Nephron (organoid): ENCODE results near the gene PDE4C.
A peak's percentile ranks its signal among the peaks of the same experiment; 100 is the strongest.

Experiments used
- H3K27ac Mint-ChIP-seq, 3 experiments: 2 replicates each; pipeline ENCODE4 v1.8.0; 2020; ENCODE audit warnings: mixed read lengths in 3 of 3, mild to moderate bottlenecking in 2 of 3, moderate library complexity in 1 of 3
- H3K27me3 Mint-ChIP-seq: 2 replicates; pipeline ENCODE4 v1.8.0; 2021; ENCODE audit warnings: low read depth, mild to moderate bottlenecking, moderate library complexity, mixed read lengths
- H3K36me3 Mint-ChIP-seq: 2 replicates; pipeline ENCODE4 v1.8.0; 2020; ENCODE audit warnings: low read depth, mixed read lengths
- H3K4me1 Mint-ChIP-seq: 2 replicates; pipeline ENCODE4 v1.8.0; 2020; ENCODE audit warnings: mixed read lengths
- H3K4me3 Mint-ChIP-seq, 3 experiments: 2 replicates each; pipeline ENCODE4 v1.8.0; 2020; ENCODE audit warnings: mild to moderate bottlenecking in 3 of 3, mixed read lengths in 3 of 3, moderate library complexity in 2 of 3
- H3K9me3 Mint-ChIP-seq: 2 replicates; pipeline ENCODE4 v1.8.0; 2020; ENCODE audit warnings: mixed read lengths
- TF ChIP-seq, protein P1 (sequence below), 3 experiments: fragments of 200-600 bp; sonication (generic); IDR thresholded peaks; one replicate each; pipeline ENCODE4 v1.5.0; 2021; ENCODE audit warnings: antibody characterized with exemption in 3 of 3; ENCODE audit not compliant: unreplicated experiment in 3 of 3

Gene PDE4C

DNA sequence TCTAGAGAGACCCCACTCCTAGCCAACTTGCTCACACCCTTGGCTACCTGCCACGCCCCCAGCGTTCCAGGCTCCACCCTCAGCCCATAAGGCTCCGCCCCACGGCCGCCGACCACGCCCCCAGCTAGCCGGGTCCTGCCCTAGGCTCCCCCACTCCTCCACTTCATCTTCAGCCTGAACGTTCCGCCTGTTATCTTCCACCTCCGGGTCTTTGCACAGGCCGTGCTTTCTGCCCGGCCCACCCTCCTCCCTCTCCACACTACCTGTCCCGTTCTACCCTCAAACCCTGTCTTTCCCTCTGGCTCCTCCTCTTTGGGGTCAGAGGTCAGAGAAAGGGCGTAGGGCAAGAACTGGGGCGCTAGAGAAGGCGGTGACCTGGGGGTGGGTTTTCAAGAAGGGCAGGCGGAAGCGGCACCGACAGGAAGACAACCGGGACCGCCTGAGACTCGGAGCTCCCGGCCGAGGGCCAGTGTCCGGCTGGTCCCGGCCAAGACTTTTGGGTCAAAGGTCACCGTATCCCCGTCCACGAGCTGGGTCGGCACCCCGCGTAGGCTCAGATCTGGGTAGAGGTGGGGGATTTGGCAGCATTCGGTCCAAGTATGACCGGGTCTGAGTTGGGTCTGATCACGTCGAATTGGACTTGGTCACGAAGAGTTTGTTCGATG is 2.2 kb downstream of the PDE4C start:
- Mint-ChIP-seq H3K27me3 (peaks cover 55% of the 10 kb centered on the region), H3K27ac (peak overlapping the region; percentile 15 to 43 (median 31))

GRCh38 chr19:18221815-18222725 is 4.2 kb downstream of the PDE4C start:
- Mint-ChIP-seq H3K27ac (no peak overlapping the region), H3K36me3 (no peaks in the 10 kb centered on the region), H3K4me3 (no peak overlapping the region), H3K9me3 (no peaks in the 10 kb centered on the region), H3K27me3 (peaks cover 49% of the 10 kb centered on the region), H3K4me1 (peaks cover 12% of the 10 kb centered on the region)
- TF ChIP-seq, protein P1, sequence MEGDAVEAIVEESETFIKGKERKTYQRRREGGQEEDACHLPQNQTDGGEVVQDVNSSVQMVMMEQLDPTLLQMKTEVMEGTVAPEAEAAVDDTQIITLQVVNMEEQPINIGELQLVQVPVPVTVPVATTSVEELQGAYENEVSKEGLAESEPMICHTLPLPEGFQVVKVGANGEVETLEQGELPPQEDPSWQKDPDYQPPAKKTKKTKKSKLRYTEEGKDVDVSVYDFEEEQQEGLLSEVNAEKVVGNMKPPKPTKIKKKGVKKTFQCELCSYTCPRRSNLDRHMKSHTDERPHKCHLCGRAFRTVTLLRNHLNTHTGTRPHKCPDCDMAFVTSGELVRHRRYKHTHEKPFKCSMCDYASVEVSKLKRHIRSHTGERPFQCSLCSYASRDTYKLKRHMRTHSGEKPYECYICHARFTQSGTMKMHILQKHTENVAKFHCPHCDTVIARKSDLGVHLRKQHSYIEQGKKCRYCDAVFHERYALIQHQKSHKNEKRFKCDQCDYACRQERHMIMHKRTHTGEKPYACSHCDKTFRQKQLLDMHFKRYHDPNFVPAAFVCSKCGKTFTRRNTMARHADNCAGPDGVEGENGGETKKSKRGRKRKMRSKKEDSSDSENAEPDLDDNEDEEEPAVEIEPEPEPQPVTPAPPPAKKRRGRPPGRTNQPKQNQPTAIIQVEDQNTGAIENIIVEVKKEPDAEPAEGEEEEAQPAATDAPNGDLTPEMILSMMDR (IDR thresholded peaks at IDR 0.05; ENCODE audit: unreplicated experiment in 3 of 3): no peak

More for the DNA sequence above, 2.2 kb downstream of the PDE4C start:
- H3K9me3 Mint-ChIP-seq: no peaks in the 10 kb centered on the region
- peak overlapping the region; percentile 83 to 86 (median 85) for H3K4me3 Mint-ChIP-seq
- TF ChIP-seq, protein P1 (IDR thresholded peaks at IDR 0.05; ENCODE audit: unreplicated experiment in 3 of 3): no peak
- H3K4me1 Mint-ChIP-seq: peaks cover 19% of the 10 kb centered on the region
- H3K36me3 Mint-ChIP-seq: no peaks in the 10 kb centered on the region

DNA sequence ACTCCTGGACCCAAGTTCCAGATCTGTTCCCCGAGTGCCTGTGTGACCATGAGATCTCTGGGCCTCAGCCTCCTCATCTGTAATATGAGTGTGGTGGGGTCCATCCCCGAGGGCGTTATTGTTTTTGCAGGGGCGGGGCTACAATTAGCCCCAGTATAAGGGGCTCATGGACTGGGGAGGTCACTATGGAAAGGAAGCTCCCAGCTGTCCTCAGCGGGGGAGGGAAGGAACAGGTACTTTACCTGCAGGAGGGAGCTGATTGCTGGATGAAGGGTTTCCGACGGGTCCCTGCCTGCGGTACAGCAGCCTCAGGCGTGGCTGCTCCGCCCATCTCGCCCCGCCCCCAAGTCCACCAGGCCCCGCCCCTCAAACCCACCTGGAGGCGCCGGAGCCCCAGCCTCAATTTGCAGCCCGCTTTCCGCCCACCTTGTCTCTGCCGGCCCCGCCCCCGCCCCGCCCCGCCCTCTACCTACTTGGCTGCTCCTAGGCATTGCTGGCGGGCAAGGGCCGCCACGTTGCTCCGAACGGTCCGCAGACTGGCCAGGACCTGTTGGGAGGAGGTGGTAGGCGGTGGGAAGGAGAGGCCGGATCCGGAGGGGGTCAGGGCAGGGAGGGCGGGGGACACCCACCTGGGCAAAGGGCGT is 5.5 kb downstream of the PDE4C start:
- no peak overlapping the region for H3K4me3 Mint-ChIP-seq
- peaks cover 8% of the 10 kb centered on the region for H3K4me1 Mint-ChIP-seq
- no peaks in the 10 kb centered on the region for H3K9me3 Mint-ChIP-seq
- peaks cover 40% of the 10 kb centered on the region for H3K27me3 Mint-ChIP-seq
- H3K27ac Mint-ChIP-seq: no peak overlapping the region
- TF ChIP-seq, protein P1 (IDR thresholded peaks at IDR 0.05; ENCODE audit: unreplicated experiment in 3 of 3): no peak
- H3K36me3 Mint-ChIP-seq: no peaks in the 10 kb centered on the region

- peaks cover 37% of the 10 kb centered on the region for H3K27me3 Mint-ChIP-seq
- no peaks in the 10 kb centered on the region for H3K36me3 Mint-ChIP-seq
- H3K27ac Mint-ChIP-seq: no peak overlapping the region
- TF ChIP-seq, protein P1 (IDR thresholded peaks at IDR 0.05; ENCODE audit: unreplicated experiment in 3 of 3): no peak
- H3K9me3 Mint-ChIP-seq: no peaks in the 10 kb centered on the region
- H3K4me1 Mint-ChIP-seq: peaks cover 8% of the 10 kb centered on the region
- H3K4me3 Mint-ChIP-seq: no peak overlapping the region
Measured at GRCh38 chr19:18219911-18220631, 6.2 kb downstream of the PDE4C start.

DNA sequence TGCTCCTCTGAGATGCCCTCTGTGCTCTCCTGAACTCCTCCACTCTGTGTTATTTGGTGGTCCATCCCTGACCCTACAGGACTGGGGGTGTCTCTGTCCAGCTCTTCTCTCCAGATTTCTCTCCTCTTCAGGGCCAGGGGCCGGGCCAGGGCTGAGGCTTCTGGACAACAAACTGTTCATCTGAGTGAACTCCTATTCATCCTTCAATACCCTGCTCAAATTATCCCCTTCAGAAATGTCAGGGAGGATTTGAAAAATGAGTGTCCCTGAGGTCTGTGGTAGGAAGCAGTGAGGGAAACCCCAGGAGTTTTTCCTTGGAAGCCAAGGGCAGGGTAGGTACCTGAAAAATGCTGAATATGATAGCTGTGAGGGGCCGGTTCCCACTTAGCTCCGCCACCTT is 7.6 kb downstream of the PDE4C start:
- Mint-ChIP-seq H3K4me3 (no peak overlapping the region), H3K27me3 (peaks cover 32% of the 10 kb centered on the region), H3K9me3 (no peaks in the 10 kb centered on the region), H3K27ac (no peak overlapping the region), H3K4me1 (no peaks in the 10 kb centered on the region), H3K36me3 (no peaks in the 10 kb centered on the region)
- TF ChIP-seq, protein P1 (IDR thresholded peaks at IDR 0.05; ENCODE audit: unreplicated experiment in 3 of 3): no peak
